Mononuclear cell (primary cell): Measurements from ENCODE around the gene GSN. TPM values are rescaled to one million over a fixed set of nuclear protein-coding genes. Genes with fewer than 3 reads are reported as not detected.
"Not testable (repeated sequence)": the region's sequence is repeated elsewhere in the genome, so short reads cannot be mapped to it uniquely, and the experiment has no call there.

Source experiments
- H3K27me3 ChIP-seq: 2 replicates; pipeline ENCODE4 v1.6.0; 2011; ENCODE audit warnings: low read length, control low read depth; ENCODE audit not compliant: insufficient read depth
- H3K4me1 ChIP-seq: 2 replicates; pipeline ENCODE4 v1.5.1; 2011; ENCODE audit warnings: mild to moderate bottlenecking, low read length, control low read depth; ENCODE audit not compliant: insufficient read depth
- H3K4me3 ChIP-seq: 2 replicates; pipeline ENCODE4 v1.5.1; 2011; ENCODE audit warnings: mild to moderate bottlenecking, low read length, moderate library complexity
- H3K9me3 ChIP-seq: 2 replicates; pipeline ENCODE4 v1.5.1; 2011; ENCODE audit warnings: low read depth, mild to moderate bottlenecking, control low read depth, low read length
- total RNA-seq: library from RNA; depleted of rRNA; stranded (reverse); fragments of >200 nt; gene quantifications from one replicate; pipeline ENCODE4 v1.2.3, GENCODE V29; 2012

GSN gene
- total RNA-seq, 1 donor = 72.2 TPM

- H3K4me3 ChIP-seq = no peak overlapping the region
- peaks cover 87% of the 10 kb centered on the region for H3K4me1 ChIP-seq
- H3K27me3 ChIP-seq = no peaks in the 10 kb centered on the region
- no peaks in the 10 kb centered on the region for H3K9me3 ChIP-seq
Measured at GRCh38 chr9:121285835-121286687, 18.1 kb downstream of the GSN start.

- Histone ChIP-seq H3K4me3 (no peak overlapping the region), H3K9me3 (no peaks in the 10 kb centered on the region), H3K4me1 (peaks cover 81% of the 10 kb centered on the region), H3K27me3 (no peaks in the 10 kb centered on the region)
Measured at GRCh38 chr9:121286688-121286972, 18.7 kb downstream of the GSN start.

- H3K27me3 ChIP-seq = no peaks in the 10 kb centered on the region
- no peak overlapping the region for H3K4me3 ChIP-seq
- H3K9me3 ChIP-seq = no peaks in the 10 kb centered on the region
- H3K4me1 ChIP-seq = peaks cover 76% of the 10 kb centered on the region
Measured at GRCh38 chr9:121286973-121287741, 19.2 kb downstream of the GSN start.

- H3K4me3 ChIP-seq = no peak overlapping the region
- H3K4me1 ChIP-seq = peaks cover 61% of the 10 kb centered on the region
- H3K9me3 ChIP-seq = no peaks in the 10 kb centered on the region
- H3K27me3 ChIP-seq = no peaks in the 10 kb centered on the region
Measured at GRCh38 chr9:121288673-121289025, 20.7 kb downstream of the GSN start.

GRCh38 chr9:121289026-121289771, 21.2 kb downstream of the GSN start:
- H3K4me1 ChIP-seq = peaks cover 55% of the 10 kb centered on the region
- H3K9me3 ChIP-seq = no peaks in the 10 kb centered on the region
- H3K4me3 ChIP-seq = no peak overlapping the region
- no peaks in the 10 kb centered on the region for H3K27me3 ChIP-seq

GRCh38 chr9:121289772-121290370, 21.9 kb downstream of the GSN start:
- H3K4me3 ChIP-seq = no peak overlapping the region
- no peaks in the 10 kb centered on the region for H3K9me3 ChIP-seq
- H3K4me1 ChIP-seq = peaks cover 51% of the 10 kb centered on the region
- no peaks in the 10 kb centered on the region for H3K27me3 ChIP-seq

GRCh38 chr9:121291536-121291935, 23.6 kb downstream of the GSN start:
- H3K4me1 ChIP-seq = peaks cover 36% of the 10 kb centered on the region
- H3K4me3 ChIP-seq, H3K9me3 ChIP-seq, H3K27me3 ChIP-seq: not testable (repeated sequence)

GRCh38 chr9:121292051-121292450, 24.1 kb downstream of the GSN start:
- H3K27me3 ChIP-seq = no peaks in the 10 kb centered on the region
- H3K9me3 ChIP-seq = no peaks in the 10 kb centered on the region
- no peak overlapping the region for H3K4me3 ChIP-seq
- peaks cover 36% of the 10 kb centered on the region for H3K4me1 ChIP-seq

GRCh38 chr9:121292801-121293241, 24.9 kb downstream of the GSN start:
- Histone ChIP-seq H3K9me3 (no peaks in the 10 kb centered on the region), H3K4me1 (peaks cover 35% of the 10 kb centered on the region), H3K4me3 (no peak overlapping the region), H3K27me3 (no peaks in the 10 kb centered on the region)

GRCh38 chr9:121294151-121294743, 26.3 kb downstream of the GSN start:
- H3K27me3 ChIP-seq = no peaks in the 10 kb centered on the region
- peaks cover 34% of the 10 kb centered on the region for H3K4me1 ChIP-seq
- no peak overlapping the region for H3K4me3 ChIP-seq
- no peaks in the 10 kb centered on the region for H3K9me3 ChIP-seq

GRCh38 chr9:121294866-121295661, 27.1 kb downstream of the GSN start:
- no peak overlapping the region for H3K4me3 ChIP-seq
- no peaks in the 10 kb centered on the region for H3K27me3 ChIP-seq
- no peaks in the 10 kb centered on the region for H3K9me3 ChIP-seq
- peaks cover 35% of the 10 kb centered on the region for H3K4me1 ChIP-seq

- Histone ChIP-seq H3K9me3 (no peaks in the 10 kb centered on the region), H3K4me3 (no peak overlapping the region), H3K27me3 (no peaks in the 10 kb centered on the region), H3K4me1 (peaks cover 41% of the 10 kb centered on the region)
Measured at GRCh38 chr9:121295662-121296191, 27.8 kb downstream of the GSN start.

GRCh38 chr9:121296213-121297127, 28.5 kb downstream of the GSN start:
- Histone ChIP-seq H3K27me3 (no peaks in the 10 kb centered on the region), H3K9me3 (no peaks in the 10 kb centered on the region), H3K4me3 (no peak overlapping the region), H3K4me1 (peaks cover 42% of the 10 kb centered on the region)
